Uterus (tissue), 4 donors: ENCODE data around the gene SERINC2. TPM values are rescaled to one million over a fixed set of nuclear protein-coding genes. Genes with fewer than 3 reads are reported as not detected.

Experiments
- DNase-seq, 2 donors: peaks; one replicate each; pipeline ENCODE4 v3.0.0-alpha.2; 2019 to 2020
- H3K27ac ChIP-seq, 2 donors: fragments of 200-600 bp; sonication (generic); 1 replicate in 1 of 2; 2 replicates in 1 of 2; pipeline ENCODE4 v1.5.1; 2016 to 2018
- H3K27me3 ChIP-seq, 2 donors: fragments of 200-600 bp; sonication (generic); one replicate each; pipeline ENCODE4 v1.5.1; 2018 to 2019; ENCODE audit warnings: control low read depth in 1 of 2
- H3K36me3 ChIP-seq, 2 donors: fragments of 200-600 bp; sonication (generic); one replicate each; pipeline ENCODE4 v1.5.1; 2019; ENCODE audit warnings: control low read depth in 1 of 2
- H3K4me1 ChIP-seq, 2 donors: fragments of 200-600 bp; sonication (generic); one replicate each; pipeline ENCODE4 v1.5.1; 2018 to 2019; ENCODE audit warnings: control low read depth in 1 of 2
- H3K4me3 ChIP-seq, 2 donors: fragments of 200-600 bp; sonication (generic); 1 replicate in 1 of 2; 2 replicates in 1 of 2; pipeline ENCODE4 v1.5.1; 2018 to 2019; ENCODE audit warnings: mild to moderate bottlenecking in 1 of 2
- H3K9me3 ChIP-seq, 2 donors: fragments of 200-600 bp; sonication (generic); one replicate each; pipeline ENCODE4 v1.5.1; 2019; ENCODE audit warnings: control low read depth in 1 of 2
- CTCF ChIP-seq, 4 experiments: fragments of 200-600 bp in 2 of 4; fragments of 450-650 bp in 2 of 4; sonication (generic) in 2 of 4; IDR thresholded peaks; one replicate each; pipeline ENCODE4 v1.5.1; 2016 to 2019; ENCODE audit warnings: antibody characterized with exemption in 4 of 4, mild to moderate bottlenecking in 2 of 4, moderate library complexity in 1 of 4
- POLR2A ChIP-seq, 2 donors: fragments of 450-650 bp; IDR thresholded peaks; one replicate each; pipeline ENCODE4 v1.6.1; 2016; ENCODE audit warnings: antibody characterized with exemption in 2 of 2, mild to moderate bottlenecking in 1 of 2, moderate library complexity in 1 of 2
- intact Hi-C: fragments of 100-400 bp; cut with DNase I; formaldehyde crosslinking; loops from one replicate; pipeline ENCODE4 v1.15.1; 2023; ENCODE audit warnings: low total_unique reads
- total RNA-seq, 4 donors: library from RNA; depleted of rRNA in 3 of 4; stranded (reverse); fragments of >200 nt in 3 of 4; gene quantifications; one replicate each; pipeline versions ENCODE4 v1.1.0 to v1.2.4, GENCODE V29; 2014 to 2023
- donor health status: DM: yes; HTN: yes; CAD: no.

SERINC2 gene
- total RNA-seq, 4 donors from 2014 or later = 0.29 to 3.9 (median 1.7) TPM; not detected in 1

GRCh38 chr1:31441970-31442647, 29.1 kb downstream of the SERINC2 start:
- Histone ChIP-seq H3K4me1 (no peaks in the 10 kb centered on the region), H3K27ac (no peak overlapping the region), H3K4me3 (no peak overlapping the region), H3K9me3 (no peaks in the 10 kb centered on the region), H3K36me3 (no peaks in the 10 kb centered on the region), H3K27me3 (no peaks in the 10 kb centered on the region)
- intact Hi-C loops = no loop called here
- TF ChIP-seq POLR2A (IDR thresholded peaks at IDR 0.05) = no peak
- no peak for TF ChIP-seq CTCF (IDR thresholded peaks at IDR 0.05)
- DNase-seq = no peak

- intact Hi-C loops = no loop called here
- Histone ChIP-seq H3K4me3 (no peak overlapping the region), H3K4me1 (no peaks in the 10 kb centered on the region), H3K36me3 (no peaks in the 10 kb centered on the region), H3K9me3 (no peaks in the 10 kb centered on the region), H3K27ac (no peak overlapping the region), H3K27me3 (no peaks in the 10 kb centered on the region)
- no peak for DNase-seq
- TF ChIP-seq CTCF (IDR thresholded peaks at IDR 0.05) (no peak), POLR2A (IDR thresholded peaks at IDR 0.05) (no peak)
Observed at GRCh38 chr1:31442648-31442994, 29.6 kb downstream of the SERINC2 start.

- intact Hi-C loops = no loop called here
- TF ChIP-seq CTCF (IDR thresholded peaks at IDR 0.05) = no peak
Observed at GRCh38 chr1:31443673-31444072, 30.7 kb downstream of the SERINC2 start.

GRCh38 chr1:31444725-31445448, 31.9 kb downstream of the SERINC2 start:
- no peaks in the 10 kb centered on the region for H3K4me1 ChIP-seq
- no peak for TF ChIP-seq CTCF (IDR thresholded peaks at IDR 0.05)
- no peak for TF ChIP-seq POLR2A (IDR thresholded peaks at IDR 0.05)
- H3K9me3 ChIP-seq = no peaks in the 10 kb centered on the region
- no peak overlapping the region for H3K27ac ChIP-seq
- no peaks in the 10 kb centered on the region for H3K27me3 ChIP-seq
- H3K36me3 ChIP-seq = no peaks in the 10 kb centered on the region
- no peak for DNase-seq
- intact Hi-C loops = no loop called here
- H3K4me3 ChIP-seq = no peak overlapping the region

More at GRCh38 chr1:31443673-31444072, 30.7 kb downstream of the SERINC2 start:
- H3K36me3 ChIP-seq = no peaks in the 10 kb centered on the region
- no peak overlapping the region for H3K4me3 ChIP-seq
- no peaks in the 10 kb centered on the region for H3K4me1 ChIP-seq
- DNase-seq = no peak
- H3K27me3 ChIP-seq = no peaks in the 10 kb centered on the region
- H3K27ac ChIP-seq = no peak overlapping the region
- no peaks in the 10 kb centered on the region for H3K9me3 ChIP-seq

GRCh38 chr1:31445951-31446350, 32.9 kb downstream of the SERINC2 start:
- H3K36me3 ChIP-seq = no peaks in the 10 kb centered on the region
- no peaks in the 10 kb centered on the region for H3K4me1 ChIP-seq
- DNase-seq = no peak
- peaks cover 0 to under 1% of the 10 kb centered on the region in 2 donors for H3K27me3 ChIP-seq
- intact Hi-C loops = no loop called here
- H3K27ac ChIP-seq = no peak overlapping the region
- no peak overlapping the region for H3K4me3 ChIP-seq
- H3K9me3 ChIP-seq = no peaks in the 10 kb centered on the region
- TF ChIP-seq CTCF (IDR thresholded peaks at IDR 0.05) = no peak
- no peak for TF ChIP-seq POLR2A (IDR thresholded peaks at IDR 0.05)
